GM21447 (cell line): ENCODE data around the gene IFNLR1.

Source experiments
- ATAC-seq: cut with Tn5 transposase; IDR thresholded peaks from one replicate; pipeline ENCODE4 v1.9.1; 2021; ENCODE audit not compliant: unreplicated experiment

IFNLR1 gene

GRCh38 chr1:24107462-24108138, 79.5 kb downstream of the IFNLR1 start:
- no peak for ATAC-seq

DNA sequence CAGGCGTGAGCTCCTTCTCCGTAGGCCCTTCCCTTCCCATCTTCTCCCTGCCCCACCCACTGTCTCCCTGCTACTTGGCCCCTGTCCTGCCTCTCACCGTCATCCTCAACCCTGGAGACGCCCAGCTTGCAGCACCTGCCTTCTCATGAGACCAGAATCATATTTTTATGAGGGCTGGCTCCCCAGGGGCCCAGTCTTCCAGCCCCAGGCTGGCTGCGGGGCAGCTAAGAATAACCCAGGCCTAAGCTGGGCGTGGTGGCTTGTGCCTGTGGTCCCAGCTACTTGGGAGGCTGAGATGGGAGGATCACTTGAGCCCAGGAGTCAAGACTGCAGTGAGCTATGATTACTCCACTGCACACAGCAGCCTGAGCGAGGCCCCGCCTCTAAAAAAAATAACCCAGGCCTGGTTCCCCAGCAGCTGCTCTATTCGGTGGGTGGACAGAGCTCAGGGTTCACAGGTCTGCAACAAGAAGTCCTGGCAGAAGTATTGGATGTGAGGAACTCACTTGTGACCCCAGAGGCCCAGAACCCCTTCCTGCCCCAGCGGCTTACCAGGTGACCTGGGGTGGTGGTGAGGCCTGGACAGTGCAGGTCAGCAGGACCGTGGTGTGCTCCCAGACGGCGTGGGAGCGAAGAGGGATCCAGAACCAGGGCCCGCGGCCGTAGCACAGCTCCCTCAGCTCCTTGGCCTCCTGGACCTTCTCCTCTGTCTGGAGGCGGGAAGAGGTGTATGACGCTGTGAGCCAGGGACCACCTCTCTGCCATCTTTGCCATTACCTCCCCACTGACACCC, 81.5 kb downstream of the IFNLR1 start:
- ATAC-seq: no peak

DNA sequence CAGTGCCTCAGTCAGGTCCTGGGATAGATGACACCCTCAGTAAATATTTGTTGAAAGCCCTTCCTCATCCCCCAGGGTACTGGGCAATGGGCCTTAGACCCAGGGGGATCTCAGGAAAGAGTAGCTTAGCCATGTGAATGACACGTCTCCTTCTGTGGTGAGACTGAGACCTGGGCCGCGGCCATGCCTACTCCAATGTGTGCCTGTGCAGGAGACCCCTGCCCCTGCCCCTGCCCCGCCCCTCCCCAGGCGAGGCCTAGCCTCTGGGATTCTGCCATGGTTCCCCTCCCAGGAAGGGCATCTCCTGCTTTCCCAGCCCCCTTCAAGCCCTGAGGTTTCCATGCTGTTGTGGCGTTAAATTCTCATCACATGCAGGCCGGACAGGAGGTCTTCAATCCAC, 82.2 kb downstream of the IFNLR1 start:
- ATAC-seq: no peak
